T1000 (cell line): ENCODE data around the gene MYO3B.
"Not testable (repeated sequence)": the region's sequence is repeated elsewhere in the genome, so short reads cannot be mapped to it uniquely, and the experiment has no call there.

Experiments used
- DNase-seq: peaks from one replicate; lab custom pipeline; 2025; ENCODE audit warnings: mixed read lengths; lab: John Stamatoyannopoulos, UW

Gene MYO3B

DNA sequence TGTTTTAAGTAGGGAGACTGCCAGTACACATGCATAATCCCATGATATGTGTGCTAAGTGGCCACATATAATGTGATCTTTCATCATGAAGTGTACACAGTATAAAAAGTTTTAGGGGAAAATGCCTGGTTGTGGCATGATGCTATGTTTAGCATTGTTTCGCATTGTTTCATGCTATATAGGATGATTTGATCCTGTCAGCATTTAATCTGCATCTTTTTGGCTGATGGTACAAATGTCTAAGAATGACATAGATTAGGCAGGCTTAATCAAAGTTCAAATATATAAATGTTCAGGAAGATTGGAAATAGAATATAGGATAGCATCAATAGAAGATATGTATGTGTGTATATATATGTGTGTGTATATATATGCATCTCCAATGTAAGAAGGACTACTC, 83.6 kb downstream of the MYO3B start:
- DNase-seq = no peak

DNA sequence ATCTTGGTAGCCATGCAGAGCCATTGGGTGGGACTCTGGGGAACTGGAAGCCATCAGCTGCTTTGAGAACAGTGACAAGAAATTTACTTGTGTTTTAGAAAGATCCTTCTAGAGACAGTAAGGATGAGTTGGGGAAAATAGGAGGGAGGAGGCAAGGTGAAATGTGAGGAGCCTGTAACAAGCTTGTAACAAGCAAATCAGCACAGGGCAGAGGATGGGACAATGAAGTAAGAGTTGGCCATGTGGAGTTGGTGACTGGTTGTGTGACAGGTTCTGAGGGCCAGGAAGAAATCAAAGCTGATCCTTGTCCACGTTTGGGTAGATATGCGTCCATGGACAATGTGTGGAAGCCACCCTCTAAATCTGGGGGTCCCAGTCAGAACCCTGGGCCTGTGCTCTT, 84.4 kb downstream of the MYO3B start:
- no peak for DNase-seq

DNA sequence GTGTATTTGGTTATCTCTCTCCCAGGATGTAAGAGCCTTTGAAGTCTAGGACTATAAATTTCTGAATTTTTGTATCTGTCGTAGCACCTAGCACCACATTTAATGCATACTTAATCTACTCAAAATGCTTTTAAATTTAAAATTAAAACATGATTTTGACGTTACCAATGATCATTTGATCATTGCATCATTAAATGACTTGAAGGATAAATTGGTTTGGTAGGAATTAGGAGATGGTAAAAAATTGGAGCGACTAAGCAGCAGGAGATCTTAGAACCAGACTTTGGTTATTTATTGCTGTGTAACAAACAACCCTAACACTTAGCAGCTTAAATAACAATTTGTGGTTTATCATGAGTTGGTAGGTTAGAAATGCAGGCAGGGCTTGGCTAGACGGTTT, 84.9 kb downstream of the MYO3B start:
- no peak for DNase-seq

DNA sequence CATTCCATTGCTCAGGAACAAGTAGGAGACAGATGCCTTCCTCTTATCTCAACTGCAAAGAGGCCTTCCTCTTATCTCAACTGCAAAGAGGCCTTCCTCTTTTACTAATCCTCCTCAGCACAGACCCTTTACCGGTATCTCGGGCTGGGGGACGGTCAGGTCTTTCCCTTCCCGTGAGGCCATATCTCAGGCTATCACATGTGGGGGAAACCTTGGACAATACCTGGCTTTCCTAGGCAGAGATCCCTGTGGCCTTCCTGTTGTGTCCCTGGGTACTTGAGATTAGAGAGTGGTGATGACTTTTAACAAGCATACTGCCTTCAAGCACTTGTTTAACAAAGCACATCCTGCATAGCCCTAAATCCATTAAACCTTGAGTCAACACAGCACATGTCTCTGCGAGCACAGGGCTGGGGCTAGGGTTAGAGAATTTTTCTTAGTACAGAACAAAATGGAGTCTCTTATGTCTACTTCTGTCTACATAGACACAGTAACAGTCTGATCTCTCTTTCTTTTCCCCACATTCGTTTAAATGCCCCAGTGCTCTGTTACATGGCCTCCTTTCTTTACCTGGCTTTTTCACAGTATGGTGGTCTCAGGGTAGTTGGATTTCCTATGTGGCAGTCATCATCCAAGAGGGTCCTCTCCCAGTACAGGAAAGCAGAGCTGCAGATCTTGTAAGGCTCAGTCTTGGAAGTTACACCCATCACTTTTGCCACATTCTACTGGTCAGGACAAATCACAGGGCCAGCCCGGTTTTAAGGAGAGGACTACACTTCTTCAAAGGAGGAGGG, 86.0 kb downstream of the MYO3B start:
- DNase-seq = not testable (repeated sequence)

DNA sequence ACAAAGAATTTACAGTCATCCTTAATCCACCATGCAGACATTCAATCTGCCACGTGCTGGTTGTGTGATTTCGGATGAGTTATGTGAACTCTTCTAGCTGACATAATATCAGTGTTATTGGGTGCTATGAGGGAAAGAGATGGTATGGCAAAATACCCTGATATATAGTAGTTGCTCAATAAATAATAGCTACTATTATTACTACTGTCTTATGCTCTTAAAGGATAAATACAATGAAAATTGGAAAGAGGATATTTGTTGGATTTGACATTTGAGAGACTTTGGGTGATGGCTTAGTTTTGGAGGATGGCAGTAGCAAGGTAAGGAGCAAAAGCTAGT, 86.5 kb downstream of the MYO3B start:
- no peak for DNase-seq

DNA sequence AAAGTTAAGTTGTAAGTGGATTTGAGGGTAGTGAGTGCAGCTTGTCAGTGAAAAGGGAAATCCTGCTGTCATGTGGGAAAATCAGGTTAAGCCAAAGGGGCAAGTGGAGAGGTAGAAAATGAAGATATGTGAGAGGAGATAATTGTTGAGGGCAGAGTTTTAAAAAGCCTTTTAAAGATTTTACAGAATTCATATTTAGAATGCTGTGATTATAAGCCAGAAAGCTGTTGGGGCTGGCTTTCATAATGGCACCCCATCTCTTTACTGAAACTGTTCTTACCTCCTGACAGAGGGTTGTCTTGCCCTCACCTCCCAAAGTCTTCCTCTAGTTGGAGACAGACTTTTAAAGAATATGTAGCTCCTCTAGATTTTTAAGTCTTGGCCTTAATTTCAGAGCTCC, 86.9 kb downstream of the MYO3B start:
- DNase-seq = no peak

DNA sequence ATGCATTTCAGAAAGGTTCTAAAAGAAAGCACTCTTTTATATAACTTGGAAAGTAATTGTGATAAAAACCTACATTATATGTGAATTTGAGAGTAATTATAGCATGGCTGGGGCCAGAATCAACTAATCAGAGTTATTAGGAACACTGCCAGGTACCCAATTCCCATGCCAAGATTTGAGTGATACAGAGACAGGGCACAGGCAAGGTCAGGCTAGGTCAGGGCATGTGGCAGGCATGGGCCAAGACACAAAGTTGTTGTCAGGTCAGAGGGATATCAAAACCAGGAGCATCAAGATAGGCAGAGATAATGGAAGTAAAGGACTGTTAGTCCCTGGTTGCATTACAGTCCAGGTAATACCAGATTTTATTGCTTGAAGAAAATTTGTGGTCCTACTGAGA, 87.4 kb downstream of the MYO3B start:
- no peak for DNase-seq

DNA sequence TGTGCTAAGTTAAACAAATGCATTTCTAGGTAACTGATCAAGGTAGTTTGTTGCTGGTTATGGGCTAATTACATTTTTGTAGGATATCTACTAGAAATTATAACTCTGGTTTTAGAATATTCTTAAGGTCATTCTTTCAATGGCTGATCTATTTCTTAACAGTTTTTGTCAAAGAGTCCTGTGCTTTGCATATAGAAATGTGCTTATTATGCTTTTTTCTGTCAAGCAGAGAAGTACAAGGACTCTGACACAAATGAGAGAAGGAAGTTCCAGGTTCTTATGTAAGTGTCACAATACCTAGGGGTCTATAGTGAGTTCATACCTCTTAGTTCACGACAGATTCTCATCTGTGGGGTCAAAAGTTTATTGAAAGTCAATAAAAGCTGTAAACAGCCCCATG, 88.4 kb downstream of the MYO3B start:
- no peak for DNase-seq

DNA sequence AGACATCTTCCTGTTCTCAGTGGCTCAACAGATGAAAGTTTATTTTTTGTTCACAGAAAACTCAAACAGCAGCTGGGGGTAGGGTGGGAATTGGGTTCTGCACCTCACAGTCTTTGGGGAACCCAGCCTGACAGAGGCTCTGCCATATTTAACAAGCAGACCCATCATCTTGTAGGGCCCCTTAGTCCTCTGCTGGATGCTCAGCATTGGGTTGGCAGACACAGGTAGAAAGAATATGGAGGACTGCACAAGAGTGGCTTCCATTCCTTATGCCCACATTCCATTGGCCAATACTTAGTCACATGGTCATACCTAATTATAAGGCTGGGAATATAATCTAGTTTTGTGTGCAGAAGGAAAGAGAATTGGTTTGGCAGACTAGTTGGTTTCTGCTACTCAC, 89.1 kb downstream of the MYO3B start:
- DNase-seq = no peak

DNA sequence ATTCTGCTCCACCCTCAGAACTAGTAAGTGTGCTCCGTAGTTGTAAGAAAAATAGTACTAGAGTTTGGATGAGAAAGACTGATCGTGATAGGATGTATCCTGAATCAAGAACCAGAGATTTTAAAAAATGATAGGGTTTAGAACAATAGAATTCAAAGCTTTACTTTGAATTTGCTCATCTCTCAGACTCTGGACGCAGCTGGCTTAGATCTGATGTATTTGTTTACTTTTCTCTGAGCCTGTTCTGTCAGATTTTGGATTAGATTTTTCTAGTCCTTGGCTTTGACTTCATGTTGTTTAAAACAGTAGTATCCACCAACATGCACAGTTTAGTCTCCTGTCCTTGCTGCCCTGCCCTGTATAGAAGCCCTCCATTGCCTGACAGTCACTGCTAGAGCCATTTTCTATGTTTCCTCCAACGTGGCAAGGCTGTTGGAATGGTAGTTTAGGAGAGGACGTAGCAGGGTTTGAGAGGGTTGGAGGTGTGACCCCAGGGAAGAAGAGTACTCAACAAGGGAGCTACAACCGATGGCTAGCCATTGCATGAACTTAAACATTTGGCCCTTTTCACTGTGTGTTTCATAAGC, 92.4 kb downstream of the MYO3B start:
- DNase-seq = no peak

DNA sequence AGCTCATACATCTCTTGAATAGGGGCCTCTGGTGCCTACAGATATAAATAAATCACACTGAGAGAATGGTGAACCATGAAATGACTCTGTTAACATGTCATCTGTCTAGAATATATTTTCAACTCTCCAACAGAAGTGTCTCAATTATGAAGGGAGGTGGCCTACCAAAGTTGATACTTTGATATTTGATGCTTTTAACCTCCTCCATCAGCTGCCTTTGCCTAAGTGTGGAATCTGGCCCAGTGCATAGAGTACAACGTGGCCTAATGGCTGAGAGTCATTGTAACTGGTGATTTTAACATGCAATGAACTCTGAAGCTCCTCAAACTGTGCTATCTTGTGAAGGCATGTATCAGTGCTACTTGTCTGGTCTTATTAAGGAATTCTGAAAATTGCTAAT, 93.4 kb downstream of the MYO3B start:
- no peak for DNase-seq

DNA sequence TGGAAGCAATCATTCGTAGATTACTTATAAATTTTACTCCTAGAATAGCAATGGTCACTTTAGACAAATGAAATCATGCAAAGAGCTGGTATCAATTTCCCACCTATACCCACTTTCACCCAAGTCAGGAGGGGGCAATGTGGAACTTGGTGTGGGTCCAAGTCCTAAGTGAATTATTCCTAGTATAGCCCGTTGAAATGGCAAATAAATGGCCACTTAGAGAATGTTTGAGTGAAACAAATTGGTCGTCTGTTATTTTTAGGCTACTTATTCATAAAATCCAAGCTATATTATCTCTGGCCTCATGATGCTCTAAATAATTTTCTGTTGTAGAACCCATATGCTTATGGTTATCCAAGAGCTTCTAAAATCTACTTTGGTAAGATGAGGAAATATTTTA, 98.1 kb downstream of the MYO3B start:
- no peak for DNase-seq

DNA sequence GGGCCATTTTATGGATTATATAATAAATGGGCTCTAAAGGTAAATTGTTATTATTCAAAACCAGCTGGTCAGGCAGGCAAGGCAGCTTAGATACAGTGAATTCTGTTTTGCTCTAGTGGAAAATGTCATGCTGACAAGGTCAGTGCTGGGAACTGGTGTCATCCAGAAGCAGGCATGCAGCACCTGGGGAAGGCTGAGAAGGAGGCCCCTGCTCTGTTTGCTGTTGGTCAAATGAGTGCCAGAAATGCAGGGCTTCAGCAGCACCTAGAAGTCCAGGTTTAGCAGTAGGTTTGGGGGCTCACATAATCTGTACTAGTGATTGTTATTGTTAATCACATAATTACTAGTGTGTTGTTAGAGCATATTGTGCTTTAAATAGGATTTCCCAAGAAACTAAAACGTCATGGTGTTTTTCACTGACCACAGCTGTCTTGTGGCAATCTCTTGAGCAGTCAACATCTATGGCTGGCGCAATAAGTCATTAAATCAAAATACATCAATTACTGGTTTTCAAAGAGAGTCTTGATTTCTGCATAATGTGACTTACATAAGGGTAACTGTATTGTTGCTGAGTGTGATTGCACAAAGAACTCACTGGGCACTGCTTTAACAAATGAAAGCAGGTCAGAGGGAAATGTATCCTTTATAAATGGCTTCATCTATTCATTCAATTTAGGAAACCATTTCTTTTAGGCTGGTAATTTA, 99.1 kb downstream of the MYO3B start:
- DNase-seq = no peak

DNA sequence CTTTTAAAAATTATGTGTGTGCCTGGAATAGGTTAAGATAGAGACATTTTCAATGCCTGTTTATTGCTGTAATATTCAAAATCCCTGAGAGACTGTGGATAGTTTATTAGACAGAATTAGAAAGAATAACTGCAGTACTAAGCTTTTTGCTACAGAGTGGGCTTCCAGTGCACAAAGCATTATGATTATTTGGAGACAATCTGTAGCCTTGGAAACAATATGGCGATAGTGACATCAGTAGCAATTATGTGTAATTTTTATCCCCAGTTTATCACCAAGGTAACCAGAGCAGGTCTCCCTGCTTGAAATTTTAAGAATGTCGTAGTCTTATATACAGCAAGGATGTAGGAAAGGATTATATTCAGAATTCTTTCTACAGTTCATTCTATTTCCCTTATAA, 100.0 kb downstream of the MYO3B start:
- no peak for DNase-seq

DNA sequence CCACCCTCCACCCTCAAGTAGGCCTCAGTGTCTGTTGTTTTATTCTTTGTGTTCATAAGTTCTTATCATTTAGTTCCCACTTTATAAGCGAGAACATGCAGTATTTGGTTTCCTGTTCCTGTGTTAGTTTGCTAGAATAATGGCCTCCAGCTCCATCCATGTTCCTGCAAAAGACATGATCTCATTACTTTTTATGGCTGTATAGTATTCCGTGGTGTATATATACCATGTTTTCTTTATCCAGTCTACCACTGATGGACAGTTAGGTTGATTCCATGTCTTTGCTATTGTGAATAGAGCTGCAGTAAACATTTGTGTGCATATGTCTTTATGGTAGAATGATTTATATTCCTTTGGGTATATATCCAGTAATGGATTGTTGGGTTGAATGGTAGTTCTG, 101.7 kb downstream of the MYO3B start:
- not testable (repeated sequence) for DNase-seq

DNA sequence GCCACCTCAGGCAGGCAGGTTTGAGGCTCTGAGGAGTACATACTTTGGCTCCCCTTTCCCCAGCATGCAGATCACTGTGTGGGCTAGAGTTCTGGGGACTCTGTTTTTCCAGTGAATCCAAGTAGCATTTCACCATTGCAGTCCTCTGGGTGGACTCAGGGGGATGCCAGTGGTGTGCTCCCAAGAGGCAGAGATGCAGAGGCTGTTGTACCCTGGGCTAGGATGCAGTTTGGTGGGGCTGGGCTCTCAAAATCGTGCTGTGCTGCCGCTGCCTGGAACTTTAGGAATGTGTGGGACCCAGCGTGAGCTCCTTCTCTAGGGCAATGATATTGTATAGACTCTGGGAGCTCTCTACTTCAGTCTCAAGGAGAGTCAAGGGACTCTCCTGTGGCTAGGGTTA, 104.9 kb downstream of the MYO3B start:
- DNase-seq = no peak

DNA sequence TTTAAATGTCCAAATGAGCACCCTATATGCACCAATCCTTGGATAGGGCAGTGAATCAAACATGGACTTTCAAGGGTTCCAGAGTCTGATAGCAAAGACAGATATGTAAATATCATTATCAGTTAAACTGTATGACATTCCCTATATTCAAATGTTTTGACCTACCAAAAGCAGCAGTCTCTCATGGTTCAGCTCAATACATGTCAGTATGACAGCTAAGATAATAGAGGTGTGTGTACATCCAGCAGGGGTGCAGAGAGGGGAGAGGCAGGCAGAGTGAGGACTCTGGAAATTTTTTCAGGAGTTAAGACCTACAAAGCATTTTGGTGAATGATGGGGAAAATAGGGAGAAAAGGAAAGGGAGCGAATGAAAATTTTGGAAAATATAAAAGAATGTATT, 106.3 kb downstream of the MYO3B start:
- no peak for DNase-seq

DNA sequence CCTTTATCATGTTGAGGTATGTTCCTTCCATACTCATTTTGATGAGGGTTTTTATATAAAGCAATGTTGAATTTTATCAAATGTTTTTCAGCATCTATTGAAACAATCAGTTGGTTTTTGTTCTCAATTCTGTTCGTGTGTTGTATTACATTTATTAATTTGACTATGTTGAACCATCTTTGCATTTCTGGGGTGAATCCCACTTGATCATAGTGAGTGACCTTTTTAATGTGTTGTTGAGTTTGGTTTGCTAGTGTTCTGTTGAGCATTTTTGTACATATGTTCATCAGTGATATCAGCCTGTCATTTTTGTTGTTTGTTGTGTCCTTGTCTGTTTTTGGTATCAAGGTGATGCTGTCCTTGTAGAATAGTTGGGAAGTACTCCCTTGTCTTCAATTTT, 110.9 kb downstream of the MYO3B start:
- DNase-seq = no peak

DNA sequence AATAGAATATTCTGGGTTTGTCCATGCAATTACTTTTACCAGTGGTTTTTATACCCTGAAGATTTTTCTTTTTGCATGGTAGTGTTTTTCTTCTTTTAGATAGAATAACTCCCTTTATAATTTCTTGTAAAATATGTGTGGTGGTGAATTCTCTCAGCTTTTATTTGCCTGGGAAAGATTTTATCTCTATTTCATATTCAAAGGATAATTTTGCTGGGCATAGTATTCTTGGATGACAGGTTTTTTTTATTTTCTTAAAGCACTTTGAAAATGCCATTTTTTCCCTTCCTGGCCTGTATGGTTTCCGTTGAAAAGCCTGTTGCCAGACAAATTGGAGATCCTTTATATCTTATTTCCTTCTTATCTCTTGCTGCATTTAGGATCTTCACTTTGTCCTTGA, 113.5 kb downstream of the MYO3B start:
- no peak for DNase-seq

DNA sequence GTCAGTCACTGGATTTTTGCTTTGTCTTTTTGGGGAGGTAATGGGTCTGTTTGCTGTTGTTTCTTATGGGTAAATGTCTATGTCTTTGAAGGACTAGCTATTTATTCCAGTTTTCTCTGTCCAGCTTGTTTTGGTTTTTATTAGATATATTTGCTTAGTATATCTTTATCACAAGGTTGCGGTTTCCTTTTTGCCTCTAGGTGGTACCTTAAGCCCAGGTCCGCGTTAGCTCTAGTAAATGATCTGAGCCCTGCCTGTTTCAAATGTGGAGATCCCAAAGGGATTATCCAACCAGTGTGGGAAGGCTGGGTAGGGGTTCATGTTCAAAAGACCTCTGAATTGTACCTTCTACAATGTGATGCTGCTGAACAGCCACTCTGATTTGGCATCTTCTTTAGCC, 114.5 kb downstream of the MYO3B start:
- DNase-seq = no peak

DNA sequence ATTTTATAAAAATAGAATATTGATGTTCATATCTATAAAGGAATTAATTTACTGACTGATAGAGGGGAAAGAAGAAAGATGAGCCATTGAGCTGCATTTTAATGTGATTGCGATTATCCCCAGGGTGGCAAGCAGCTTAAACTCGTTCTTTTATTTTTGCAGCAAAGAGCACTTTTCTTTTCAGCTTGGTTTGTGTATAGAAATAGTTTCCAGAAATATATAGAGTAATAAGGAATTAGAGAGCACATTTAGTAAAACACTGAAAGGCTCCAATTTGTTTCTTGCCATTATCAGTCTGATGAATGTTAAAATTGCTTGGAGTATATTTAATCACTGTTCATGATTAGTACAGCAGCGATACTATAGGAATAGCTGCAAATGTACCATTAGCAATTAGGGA, 119.5 kb downstream of the MYO3B start:
- no peak for DNase-seq

DNA sequence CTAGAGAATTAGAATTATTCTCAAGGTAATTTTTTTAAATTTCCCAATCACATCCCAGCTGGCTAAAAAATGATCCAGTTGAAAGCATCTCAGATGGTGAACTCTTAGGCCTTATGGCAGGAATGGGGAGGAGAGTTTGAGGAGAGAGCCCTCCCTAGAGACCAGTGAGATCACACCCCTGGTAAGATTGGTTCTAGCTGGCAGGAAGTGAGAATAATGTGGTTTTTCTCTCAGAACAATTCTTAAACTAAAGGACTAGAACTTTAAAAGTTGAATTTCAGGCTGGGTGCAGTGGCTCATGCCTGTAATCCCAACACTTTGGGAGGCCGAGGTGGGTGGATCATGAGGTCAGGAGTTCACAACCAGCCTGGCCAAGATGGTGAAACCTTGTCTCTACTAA, 120.2 kb downstream of the MYO3B start:
- DNase-seq = no peak

DNA sequence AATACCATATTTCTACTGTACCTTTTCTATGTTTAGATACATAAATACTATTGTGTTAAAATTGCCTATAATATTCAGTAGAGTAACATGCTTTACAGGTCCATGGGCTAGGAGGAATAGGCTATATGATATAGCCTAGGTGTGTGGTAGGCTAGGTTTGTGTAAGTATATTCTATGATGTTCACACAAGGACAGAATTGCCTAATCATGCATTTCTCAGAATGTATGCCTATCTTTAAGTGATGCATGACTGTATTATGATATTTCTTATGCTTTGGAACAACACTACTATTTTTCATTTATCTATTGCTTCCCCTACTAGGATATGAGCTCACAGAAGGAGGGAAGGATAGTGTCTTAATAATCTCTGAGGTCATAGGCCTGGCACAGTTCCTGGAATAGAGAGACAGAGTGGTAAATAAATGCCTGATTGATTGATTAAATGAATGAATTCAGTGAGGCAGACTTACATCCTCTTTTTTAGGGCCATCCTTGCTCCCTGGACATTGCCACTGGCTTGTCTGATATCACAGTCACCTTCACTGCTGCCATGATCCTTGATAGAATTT, 121.0 kb downstream of the MYO3B start:
- DNase-seq = no peak
